Activated T-cell treated with anti-CD3 and anti-CD28 coated beads, Interleukin-2, amount 50 U/mL, for 48 hours (primary cell): Measurements from ENCODE around the gene STRN4.

Source experiments
- DNase-seq, 2 experiments: peaks; one replicate each; pipeline ENCODE4 v3.0.0-alpha.2; 2020

The STRN4 gene

DNA sequence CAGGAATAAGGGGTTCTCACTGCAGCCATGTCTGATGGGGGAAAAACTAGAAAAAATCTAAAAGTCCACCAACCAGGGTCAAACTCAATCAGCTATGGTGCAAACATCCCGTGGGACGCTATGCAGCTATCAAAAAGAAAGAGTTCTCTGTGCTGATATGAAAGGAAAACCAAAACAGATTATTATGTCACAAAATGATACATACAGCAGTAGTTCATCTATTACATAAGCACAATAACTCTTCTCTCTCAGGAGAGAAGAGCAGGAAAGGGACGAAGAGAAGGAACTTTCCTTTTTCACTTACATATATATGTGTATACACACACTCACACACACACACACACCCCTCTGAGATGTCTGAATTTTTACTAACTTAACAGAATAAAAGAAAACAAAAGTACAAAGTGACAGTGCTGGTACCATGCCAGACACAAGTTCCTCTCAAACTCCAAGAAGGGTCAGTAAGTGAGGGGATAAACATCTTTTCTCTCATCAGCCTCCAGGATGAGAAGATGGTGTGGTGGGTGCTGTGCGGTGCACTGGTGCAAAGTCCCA, 3.2 kb downstream of the STRN4 start:
- no peak for DNase-seq

DNA sequence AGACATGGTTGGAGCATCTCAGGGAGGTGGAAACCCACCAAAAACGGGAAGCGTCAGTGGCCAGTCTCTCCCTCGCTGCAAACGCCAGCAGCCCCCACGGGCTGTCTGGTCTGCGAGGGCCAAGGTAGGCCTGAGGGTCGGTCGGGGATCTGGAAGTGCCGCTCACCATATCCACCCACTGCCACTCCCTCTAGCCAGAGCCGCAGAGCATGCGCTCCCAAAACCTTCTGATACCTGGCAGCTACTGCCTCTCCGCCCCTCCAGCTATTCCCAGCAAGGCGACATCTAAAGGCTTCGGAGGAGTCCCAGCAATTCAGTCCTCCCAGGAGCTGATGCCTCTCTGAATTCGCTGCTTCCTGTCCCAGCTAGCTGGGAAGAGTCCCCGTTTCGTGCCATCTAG, 4.8 kb downstream of the STRN4 start:
- no peak for DNase-seq

DNA sequence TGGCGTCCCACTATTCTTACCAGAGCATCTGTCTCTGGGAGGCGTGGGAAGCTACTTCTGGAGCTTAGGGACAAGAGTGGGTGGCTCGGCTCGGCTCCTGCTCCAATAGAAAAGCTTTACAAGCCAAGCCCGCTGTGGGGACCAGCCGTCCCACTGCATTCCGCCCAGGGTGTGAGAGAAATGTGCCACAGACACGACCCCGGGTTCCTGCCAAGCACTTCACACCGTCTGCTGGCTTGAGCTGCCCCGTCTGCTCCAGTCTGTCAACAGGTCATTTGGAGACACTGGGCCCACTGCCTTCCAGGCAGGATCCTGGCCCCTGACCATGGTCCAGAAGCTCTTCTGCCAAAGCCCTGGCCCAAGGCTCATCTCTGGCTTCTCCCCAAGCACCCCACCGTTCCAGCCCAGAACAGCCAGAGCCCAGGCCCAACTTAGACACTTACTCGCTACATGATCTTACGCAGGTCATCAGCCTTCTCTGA, 6.9 kb downstream of the STRN4 start:
- DNase-seq, result no peak

DNA sequence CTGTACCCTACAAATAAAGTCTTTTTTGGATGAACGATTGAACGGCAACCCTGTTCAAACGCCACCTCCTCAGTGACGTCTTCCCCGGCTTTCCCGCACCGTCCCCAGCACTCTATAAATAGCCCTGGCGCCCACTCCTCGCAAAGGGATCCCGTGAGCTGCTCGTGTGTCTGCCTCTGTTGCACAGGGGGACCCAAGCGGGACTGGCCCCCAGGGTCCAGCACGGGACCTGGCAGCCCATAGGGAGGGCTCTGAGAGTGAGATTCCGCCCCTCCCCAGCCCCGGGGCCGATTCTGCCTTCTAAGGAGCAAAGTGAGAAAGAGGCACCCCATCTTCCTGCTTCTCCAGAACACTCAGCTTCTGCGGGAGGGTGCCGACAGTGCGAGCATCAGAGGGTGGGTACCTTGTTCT, 8.5 kb downstream of the STRN4 start:
- no peak for DNase-seq

DNA sequence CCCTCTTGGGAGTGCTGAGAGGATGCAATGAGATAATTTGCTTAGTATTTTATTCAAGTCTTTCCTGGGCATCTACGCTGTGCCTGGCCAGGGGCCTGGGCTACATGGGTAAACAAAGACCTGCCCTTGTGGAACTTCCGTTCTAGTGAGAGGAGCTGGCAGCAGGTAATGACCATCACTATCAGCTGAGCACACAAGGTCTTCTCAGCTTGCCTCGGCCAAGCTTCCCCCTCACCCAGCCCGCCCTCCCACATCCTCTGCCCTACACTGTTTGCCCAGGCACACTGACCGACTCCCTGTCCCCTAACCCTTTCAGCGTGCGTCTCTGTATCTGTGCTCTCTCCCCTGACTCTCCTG, 9.0 kb downstream of the STRN4 start:
- no peak for DNase-seq

DNA sequence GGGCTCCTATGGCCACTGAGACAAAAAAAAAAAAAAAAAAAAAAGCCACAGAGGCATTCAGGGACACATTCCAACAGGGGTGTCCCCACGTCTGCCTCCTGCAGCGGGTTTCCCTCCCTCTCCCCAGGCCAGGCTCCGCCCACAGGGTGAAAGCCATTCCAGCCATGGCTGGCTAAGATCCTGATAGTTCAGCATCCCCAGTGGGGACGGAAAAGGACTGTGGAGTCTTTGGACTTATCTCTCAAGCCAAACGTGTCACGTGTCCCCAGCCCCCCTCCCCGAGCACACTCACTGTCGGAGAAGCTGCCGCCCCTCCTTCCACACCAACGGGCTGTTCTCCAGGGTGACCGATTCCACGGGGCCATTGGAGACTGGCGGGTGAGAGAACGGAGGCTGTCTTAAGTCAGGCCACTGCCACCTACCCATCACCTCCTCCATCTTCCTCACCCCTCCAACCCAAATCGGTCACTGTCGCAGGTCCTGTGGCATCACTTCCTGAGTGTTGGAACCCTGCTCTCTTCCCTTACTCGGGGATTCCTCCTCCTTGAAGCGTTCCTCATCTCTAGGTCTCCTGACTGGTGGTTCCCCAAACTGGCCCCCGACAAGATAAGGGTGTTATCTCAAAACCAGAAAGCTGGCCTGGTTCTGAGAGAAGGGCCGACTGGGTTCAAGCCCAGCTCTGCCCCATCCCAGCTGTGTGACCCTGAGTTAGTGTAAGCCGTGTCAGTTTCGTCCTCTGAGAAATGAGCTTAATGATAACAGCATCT, 9.5 kb downstream of the STRN4 start:
- DNase-seq, result no peak

DNA sequence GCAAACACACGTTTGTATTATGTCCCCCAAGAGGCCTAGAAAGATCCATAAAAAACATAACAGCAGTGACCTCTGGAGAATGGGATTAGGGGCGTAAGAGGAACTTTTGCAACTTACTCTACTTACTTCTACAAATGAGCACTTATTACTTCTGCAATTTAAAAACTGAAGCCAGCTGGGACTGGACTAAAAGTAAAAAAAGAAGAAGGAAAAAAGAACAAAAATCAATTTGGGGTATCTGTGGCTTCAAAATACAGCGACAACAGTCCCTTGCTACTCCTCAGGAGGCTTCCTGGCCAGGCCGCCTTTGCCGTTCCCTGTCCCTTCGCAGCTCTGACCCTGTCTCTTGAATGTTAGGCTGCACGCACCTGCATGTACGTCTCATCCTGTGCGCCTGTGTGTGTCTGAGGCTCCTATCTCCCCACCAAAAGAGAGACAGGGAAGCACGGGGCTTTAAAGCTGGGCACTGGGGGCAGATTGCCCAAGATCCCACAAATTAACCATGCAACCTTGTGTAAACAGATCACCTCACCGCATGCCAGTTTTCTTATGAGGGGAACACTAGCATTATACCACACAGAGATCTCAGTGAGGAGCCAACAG, 12.5 kb downstream of the STRN4 start:
- DNase-seq, result no peak

DNA sequence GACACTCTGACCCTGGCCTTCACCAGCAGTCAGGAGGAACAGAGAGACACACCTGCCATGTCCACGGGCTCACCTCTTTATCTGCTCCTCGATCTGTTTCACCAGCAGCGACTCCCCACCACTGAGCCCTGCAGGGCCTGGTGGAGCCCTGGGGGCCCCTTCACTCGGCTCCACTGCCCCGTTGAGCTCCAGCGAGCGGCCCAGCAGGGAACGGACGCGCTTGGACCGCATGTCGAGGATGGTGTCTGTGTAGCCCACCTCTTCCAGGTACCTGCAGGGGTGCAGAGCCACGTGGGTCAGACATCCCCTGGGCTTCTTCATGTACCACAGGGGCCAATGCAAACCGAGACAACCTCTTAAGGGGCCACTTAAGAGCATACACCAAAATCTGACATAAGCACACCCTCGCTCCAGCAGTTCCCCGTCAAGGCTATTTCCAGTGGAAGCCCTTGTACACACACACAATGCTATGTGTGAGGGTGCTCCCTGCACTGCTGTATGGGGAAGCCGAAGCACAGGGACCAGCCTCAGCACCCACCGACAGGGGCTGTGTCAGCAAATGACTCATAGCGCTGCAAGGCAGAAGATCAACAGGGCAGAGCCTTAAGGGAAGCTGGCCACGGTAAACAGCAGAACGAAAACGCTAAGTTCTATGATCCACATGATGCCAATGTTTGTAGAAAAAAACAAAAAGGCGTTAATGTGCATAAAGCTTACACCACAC, 13.1 kb downstream of the STRN4 start:
- DNase-seq, result no peak

DNA sequence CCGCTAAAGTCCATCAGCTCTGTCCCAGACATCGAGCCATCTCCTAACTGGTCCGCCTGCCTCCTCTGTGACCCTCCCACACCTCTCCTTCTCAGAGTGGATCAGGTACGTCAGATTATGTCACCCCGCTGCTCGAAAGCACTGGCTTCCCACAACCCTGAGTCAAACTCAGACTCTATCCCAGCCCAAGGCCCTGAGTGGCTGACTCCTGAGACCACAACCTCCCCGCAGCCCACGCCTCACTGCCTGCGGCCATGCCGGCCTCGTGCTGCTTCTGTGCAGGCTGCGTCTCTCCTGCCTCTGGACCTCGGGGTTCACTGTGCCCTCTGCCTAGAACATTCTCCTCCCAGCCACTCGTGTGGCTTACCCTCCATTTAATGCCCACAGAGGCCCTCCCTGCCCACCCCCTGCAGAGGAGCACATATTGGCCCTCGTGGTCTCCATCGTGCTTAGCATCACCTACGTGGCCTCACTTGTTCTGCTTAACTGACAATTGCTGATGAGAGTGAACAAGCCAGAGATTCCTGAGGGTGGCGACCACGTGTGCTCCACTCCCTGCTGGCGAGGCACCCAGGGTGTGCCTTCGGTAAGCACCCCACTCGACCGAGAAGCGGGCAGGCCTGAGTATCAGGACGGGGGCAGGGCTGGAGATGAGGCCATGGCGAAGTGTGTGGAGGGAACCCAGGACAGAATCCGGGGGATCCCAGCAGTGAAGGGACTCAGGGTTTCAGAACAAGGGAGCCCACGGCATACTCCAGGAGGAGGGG, 13.9 kb downstream of the STRN4 start:
- no peak for DNase-seq

DNA sequence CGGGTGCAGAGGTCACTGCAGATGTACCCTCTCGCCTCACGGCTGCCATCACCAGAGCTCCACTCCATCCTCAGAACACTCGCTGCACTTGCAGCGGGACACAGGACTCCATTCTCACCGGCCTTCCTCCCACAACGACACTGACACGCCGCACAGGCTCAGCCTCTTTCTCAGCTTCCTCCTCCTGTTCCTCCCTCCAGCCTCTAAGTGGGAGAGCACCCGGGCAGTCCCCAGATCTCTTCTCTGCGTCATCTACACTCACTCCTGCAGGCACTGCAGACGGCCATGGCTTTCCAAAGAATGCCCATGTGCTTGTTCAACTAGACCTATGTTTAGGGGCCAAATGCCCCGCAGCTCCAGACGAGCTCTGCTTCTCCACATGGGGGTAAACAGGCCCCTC, 14.7 kb downstream of the STRN4 start:
- DNase-seq, result no peak

DNA sequence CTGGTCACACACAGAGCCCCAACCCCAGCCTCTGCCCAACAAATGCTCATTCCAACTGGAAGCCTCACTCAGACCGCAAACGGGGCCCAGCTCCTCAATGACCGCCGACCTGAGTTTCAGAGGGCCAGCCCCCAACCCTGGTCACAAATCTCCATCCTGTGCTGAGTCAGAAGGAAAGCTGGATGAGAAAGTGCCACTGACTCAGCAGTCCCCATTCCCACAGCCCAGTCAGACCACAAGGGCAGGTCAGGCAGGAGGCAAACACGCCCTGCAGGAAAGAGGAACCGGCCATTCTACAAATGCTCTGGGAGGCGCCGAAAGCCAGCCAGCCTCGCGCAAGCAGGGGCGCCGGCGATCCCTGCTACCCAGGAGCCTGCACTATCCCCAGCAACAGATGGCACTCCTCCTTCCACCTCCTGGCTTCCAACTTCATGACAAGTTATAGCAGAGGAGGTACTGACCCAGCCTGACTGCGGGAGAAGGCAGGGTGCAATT, 15.2 kb downstream of the STRN4 start:
- no peak for DNase-seq

DNA sequence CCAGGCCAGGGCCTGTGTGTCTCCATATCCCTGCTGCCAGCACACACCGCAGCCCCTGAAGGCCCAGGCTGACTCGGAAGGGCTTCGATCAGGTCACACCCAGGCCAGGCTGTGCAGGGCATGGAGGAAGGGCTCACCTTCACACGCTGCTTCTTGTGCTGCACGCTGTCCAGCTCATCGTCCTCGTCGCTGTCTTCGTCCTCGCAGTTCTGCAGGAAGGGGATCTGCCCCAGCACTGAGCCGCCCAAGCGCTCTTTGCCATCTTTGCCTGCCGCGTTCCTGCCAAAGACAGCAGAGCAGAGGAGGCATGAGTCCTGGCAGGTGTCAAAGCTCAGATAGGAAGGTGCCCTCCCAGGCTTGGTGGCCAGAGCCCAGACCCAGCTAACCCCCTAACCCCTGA, 15.7 kb downstream of the STRN4 start:
- DNase-seq, result no peak

DNA sequence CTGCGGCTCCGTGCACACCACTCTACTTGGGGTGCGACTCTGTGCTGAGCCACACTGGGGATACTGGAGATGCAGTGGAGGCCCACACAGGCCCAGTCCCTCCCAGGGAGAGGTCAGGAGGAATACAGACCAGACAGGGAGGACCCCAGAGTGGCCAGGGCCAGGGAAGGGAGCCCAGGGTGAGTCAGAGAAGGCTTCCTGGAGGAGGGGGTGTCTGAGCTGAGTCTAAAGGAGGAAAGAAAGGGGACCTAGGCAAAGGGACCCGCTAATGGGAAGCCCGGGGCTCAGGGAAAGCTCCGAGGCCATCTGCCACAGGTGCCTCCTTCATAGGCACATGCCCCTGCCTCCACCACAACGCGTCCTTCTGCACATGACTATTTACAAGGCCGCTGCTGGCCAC, 16.1 kb downstream of the STRN4 start:
- DNase-seq, result no peak

DNA sequence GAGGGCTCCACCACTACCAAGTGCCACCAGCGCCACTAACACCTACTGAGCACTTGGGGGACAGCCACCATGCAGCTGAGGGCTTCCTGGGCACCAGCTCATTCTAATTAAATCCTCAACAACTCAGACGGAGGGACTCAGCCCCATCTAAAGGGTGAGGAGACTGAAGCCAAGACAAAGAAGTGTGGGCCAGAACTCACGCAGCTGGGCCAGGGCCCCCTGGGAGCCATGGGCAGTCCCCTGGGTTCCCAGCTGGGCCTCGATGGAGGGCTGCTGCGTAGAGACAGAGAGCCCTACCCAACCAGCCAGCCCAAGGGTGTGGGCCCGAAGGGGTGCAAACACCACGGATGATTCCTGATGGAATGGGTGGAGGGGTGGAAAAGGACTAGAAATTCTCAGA, 16.6 kb downstream of the STRN4 start:
- DNase-seq, result no peak

DNA sequence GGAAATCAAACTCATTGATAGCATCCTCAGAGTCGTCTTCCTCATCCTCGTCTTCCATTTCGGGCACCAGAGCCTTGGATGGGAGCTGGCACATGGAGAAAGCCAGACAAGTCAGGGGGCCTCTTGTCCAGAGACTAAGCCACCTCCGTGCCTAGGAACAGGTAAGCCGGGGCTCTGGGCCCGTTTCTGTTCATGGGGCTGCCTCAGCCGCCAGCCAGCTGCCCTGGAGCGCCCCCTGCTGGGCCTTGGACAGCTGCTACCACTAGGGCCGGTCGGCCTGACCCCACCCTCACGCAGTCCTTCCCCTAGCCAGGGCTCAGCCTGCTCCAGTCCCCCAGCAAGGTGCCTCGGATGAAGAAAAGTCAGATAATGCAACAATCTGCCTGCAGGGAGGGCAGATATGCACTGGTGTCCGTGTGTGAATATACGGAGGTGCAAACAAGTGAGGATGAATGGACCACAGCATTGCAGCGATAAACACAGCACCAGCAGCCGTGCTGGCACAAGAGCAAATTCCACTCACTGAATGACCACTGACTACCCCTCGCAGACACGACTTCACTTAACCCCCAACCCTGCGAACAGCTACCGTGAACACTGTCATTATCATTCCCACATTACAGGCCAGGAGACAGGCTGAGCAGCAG, 17.4 kb downstream of the STRN4 start:
- DNase-seq, result peak; percentile 83 to 86

DNA sequence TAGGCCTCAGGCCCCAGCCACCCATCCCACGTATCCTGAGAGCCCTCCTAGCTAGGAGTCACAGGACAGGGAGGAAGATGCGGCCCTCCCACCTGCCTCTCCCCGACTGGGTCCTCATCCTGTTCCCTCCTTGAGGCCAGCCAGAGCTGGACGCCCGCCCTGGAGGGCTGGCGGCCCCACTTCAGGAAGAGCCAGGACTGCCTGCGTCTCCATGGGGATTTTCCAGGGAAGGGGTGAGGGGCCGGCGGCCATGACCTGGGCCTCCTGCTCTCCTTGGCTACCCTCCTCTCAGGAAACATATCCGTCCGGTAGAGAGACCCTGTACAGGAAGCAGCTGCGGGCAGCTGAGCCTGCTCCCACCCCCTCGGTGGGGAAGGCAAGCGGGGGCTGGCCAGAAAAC, 18.0 kb downstream of the STRN4 start:
- no peak for DNase-seq

DNA sequence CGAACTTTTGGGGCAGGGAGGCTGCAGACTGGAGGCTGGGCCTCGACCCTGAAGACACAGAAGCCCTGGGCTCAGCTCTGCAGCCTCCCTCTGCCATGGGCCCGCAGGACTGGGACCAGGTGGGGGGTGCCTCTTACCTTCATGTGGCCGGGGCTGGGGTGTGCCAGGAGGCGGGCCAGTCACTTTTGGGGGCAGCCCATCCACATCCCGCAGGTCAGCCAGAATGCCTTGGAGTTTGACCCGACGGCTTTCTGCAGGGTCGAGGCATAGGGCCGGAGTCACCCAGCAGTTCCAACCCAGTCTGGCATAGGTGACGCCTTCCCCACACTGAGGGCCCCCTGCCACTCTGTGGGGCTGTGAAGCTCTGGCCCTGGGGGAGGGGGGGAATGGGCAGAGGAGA, 18.5 kb downstream of the STRN4 start:
- no peak for DNase-seq

DNA sequence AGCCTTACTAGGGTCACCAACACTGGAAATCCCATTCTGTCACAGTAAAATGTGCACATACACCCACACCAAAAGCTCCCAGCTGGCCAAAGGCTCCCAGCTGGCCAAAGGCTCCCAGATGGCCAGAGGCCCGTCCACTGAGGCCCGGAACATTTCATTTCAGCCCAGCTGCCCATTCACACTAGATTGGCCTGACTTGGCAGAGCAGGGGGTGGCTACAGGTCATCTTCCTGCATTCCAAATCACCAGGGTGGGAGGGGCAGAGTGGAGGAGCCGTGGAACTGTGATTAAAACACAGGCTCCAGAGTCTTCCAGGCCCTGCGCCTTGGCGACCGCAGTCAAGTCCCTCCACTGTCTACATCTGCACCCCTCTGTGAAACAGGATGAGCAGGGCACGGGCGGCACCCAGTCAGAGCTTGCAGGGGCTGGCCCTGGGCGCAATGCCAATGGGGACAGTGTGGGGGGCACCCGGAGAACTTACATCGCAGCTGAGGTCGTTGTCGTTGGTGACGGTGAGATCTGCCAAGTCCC, 19.2 kb downstream of the STRN4 start:
- DNase-seq, result no peak

DNA sequence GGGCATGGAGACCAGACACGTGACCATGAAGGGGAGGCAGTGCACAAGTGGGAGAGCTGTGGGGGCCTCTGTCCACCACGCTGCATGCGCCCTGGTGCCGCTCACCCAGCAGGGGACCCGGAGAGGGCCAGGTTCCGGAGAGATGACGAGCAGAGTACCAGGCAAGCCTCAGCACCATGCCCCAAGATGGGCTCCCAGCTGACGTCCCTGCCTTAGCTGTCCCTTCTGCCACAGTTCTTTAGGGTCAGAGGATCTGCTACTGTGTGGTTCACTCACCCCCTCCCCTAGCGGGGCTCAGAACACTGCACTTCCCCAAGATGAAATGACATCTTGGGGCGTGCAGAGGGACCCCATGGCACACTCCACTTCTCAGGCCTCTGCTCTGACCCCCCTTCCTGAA, 19.7 kb downstream of the STRN4 start:
- DNase-seq, result no peak

DNA sequence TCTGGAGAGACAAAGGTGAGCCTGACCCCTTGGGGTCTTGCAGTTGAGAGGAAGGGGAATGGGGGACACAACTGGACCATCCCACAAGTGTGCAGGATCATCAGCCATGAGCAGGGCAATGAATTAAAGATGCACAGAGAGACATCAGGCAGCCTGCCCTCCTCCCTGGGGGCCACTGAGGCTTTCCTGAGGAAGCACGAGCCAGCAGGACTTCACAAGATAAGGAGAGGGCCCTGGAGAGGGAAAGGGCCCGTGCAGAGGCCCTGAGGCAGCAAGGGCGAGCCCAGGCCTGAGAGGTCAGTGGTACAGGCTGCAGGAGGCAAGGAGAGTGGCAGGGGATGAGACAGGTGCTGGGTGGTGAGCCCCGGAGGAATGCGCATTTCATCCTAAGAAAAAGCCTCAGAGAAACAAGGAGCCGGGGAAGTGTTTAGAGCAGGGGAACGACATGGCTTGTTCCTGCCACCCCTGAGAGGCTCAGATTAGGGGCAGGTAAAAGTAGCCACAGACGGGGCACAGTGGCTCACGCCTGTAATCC, 20.3 kb downstream of the STRN4 start:
- DNase-seq, result no peak

DNA sequence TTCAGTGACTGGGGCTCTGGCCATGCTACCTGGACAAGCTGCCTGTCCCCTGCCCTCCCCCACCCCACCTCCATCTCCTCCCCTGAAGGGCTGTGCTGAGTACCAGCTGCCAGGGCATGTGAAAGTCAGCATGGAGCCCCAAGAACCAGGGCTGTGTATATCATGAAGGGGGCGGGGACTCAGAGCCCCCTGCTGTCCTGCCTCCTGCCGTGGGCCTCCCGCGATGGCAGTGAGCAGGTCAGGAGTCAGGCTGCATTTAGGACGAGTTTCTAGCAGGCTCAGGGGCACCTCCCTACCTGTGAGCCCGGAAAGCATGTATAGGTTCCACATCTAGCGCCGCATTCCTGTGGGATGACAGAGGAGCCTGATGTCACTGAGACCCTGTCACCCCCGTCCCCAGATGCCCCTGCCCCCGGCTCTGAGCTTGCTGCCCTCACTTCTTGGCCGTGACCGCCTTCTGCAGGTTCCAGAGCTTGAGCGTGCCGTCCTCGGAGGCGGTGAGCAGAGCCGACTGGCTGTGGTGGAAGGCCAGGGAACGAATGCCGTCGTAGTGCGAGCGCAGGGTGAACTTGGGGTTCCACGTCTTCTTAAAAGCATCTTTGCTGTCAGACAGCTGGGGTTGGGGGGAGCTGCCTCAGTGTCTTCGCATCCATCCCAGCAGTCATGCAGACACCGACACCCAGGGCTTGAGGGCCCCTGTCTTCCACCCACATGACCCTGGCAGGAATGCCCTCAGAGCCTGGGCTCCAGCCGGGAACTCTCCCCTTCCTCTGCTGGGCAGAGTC, 21.0 kb downstream of the STRN4 start:
- DNase-seq, result no peak
